Activated T-helper 2 cell treated with anti-CD3 and anti-CD28 coated beads, Interferon-gamma antibody, Interleukin-2, Interleukin-4, amounts not matched to agents 10 μg/mL and 5 μg/mL and 100 μg/mL, durations not matched to agents 14 hours and 24 hours and 36 hours (primary cell): ENCODE data around the gene ABCB10. TPM values are rescaled to one million over a fixed set of nuclear protein-coding genes. Genes with fewer than 3 reads are reported as not detected.
A peak's percentile ranks its signal among the peaks of the same experiment; 100 is the strongest.
"Not testable (repeated sequence)": the region's sequence is repeated elsewhere in the genome, so short reads cannot be mapped to it uniquely, and the experiment has no call there.

Experiments used
- DNase-seq: peaks from one replicate; pipeline ENCODE4 v3.0.0; 2021; ENCODE audit warnings: low spot score
- H3K27ac Mint-ChIP-seq: one replicate; pipeline ENCODE4 v1.8.0; 2021; ENCODE audit warnings: mixed read lengths
- H3K27me3 Mint-ChIP-seq: one replicate; pipeline ENCODE4 v1.8.0; 2021; ENCODE audit warnings: low read depth, mixed read lengths
- H3K36me3 Mint-ChIP-seq: one replicate; pipeline ENCODE4 v1.8.0; 2021; ENCODE audit warnings: low read depth, mixed read lengths
- H3K4me1 Mint-ChIP-seq: one replicate; pipeline ENCODE4 v1.8.0; 2021; ENCODE audit warnings: low read depth, mixed read lengths
- H3K4me3 Mint-ChIP-seq: one replicate; pipeline ENCODE4 v1.8.0; 2021; ENCODE audit warnings: low read depth, mild to moderate bottlenecking, moderate library complexity, mixed read lengths
- H3K9me3 Mint-ChIP-seq: one replicate; pipeline ENCODE4 v1.8.0; 2021; ENCODE audit warnings: mixed read lengths
- intact Hi-C: fragments of 100-400 bp; cut with micrococcal nuclease; formaldehyde crosslinking; loops from one replicate; pipeline ENCODE4 v1.15.1; 2023
- total RNA-seq: library from RNA; stranded (reverse); gene quantifications from 2 replicates; pipeline ENCODE4 v1.2.3, GENCODE V29; 2022

Gene ABCB10
- total RNA-seq: 40.1 and 42.7 TPM in 2 replicates

GRCh38 chr1:229558460-229559335 is at the start of gene ABCB10:
TSS of gene ABCB10 (minus strand) at chr1:229558707. CDS start at chr1:229558652, 55 bp downstream.
- H3K9me3 Mint-ChIP-seq: no peaks in the 10 kb centered on the region
- H3K36me3 Mint-ChIP-seq: peaks cover 21% of the 10 kb centered on the region
- H3K27ac Mint-ChIP-seq: peak within 1 kb of the TSS; percentile 80
- DNase-seq: peak; percentile 82
- peak within 1 kb of the TSS; percentile 87 for H3K4me3 Mint-ChIP-seq
- no peaks in the 10 kb centered on the region for H3K27me3 Mint-ChIP-seq
- intact Hi-C loops: loop anchor here (1.0 to 5.0 kb wide), 5 partner anchors 50 to 1084 kb away; partner anchors contain the start of genes CCSAP, COG2, NUP133 and TAF5L
- peaks cover 34% of the 10 kb centered on the region for H3K4me1 Mint-ChIP-seq

- DNase-seq: no peak
- H3K27me3 Mint-ChIP-seq: no peaks in the 10 kb centered on the region
- H3K27ac Mint-ChIP-seq: peak overlapping the region; percentile 10
- H3K36me3 Mint-ChIP-seq: peaks cover 87% of the 10 kb centered on the region
- peaks cover 4% of the 10 kb centered on the region for H3K4me1 Mint-ChIP-seq
- intact Hi-C loops: no loop called here
- no peak overlapping the region for H3K4me3 Mint-ChIP-seq
- H3K9me3 Mint-ChIP-seq: no peaks in the 10 kb centered on the region
Observed at GRCh38 chr1:229607370-229607769, 48.9 kb upstream of the ABCB10 start.

- H3K4me1 Mint-ChIP-seq: peaks cover 13% of the 10 kb centered on the region
- no peak overlapping the region for H3K4me3 Mint-ChIP-seq
- peaks cover 78% of the 10 kb centered on the region for H3K36me3 Mint-ChIP-seq
- DNase-seq: no peak
- no peak overlapping the region for H3K27ac Mint-ChIP-seq
- no peaks in the 10 kb centered on the region for H3K27me3 Mint-ChIP-seq
- intact Hi-C loops: no loop called here
- H3K9me3 Mint-ChIP-seq: no peaks in the 10 kb centered on the region
Observed at GRCh38 chr1:229603371-229604005, 45.0 kb upstream of the ABCB10 start.

GRCh38 chr1:229600229-229600628 is 41.7 kb upstream of the ABCB10 start:
- H3K4me1 Mint-ChIP-seq: peaks cover 18% of the 10 kb centered on the region
- intact Hi-C loops: no loop called here
- no peak for DNase-seq
- no peak overlapping the region for H3K4me3 Mint-ChIP-seq
- peak overlapping the region; percentile 43 for H3K27ac Mint-ChIP-seq
- H3K36me3 Mint-ChIP-seq: peaks cover 68% of the 10 kb centered on the region
- no peaks in the 10 kb centered on the region for H3K27me3 Mint-ChIP-seq
- no peaks in the 10 kb centered on the region for H3K9me3 Mint-ChIP-seq

GRCh38 chr1:229599218-229599954 is 40.9 kb upstream of the ABCB10 start:
- intact Hi-C loops: no loop called here
- H3K9me3 Mint-ChIP-seq: no peaks in the 10 kb centered on the region
- H3K27ac Mint-ChIP-seq: no peak overlapping the region
- H3K4me1 Mint-ChIP-seq: peaks cover 18% of the 10 kb centered on the region
- DNase-seq: no peak
- H3K4me3 Mint-ChIP-seq: no peak overlapping the region
- no peaks in the 10 kb centered on the region for H3K27me3 Mint-ChIP-seq
- peaks cover 68% of the 10 kb centered on the region for H3K36me3 Mint-ChIP-seq

- Mint-ChIP-seq H3K4me3 (no peak overlapping the region), H3K36me3 (peaks cover 75% of the 10 kb centered on the region), H3K4me1 (peaks cover 18% of the 10 kb centered on the region), H3K9me3 (no peaks in the 10 kb centered on the region), H3K27ac (peak overlapping the region; percentile 58), H3K27me3 (no peaks in the 10 kb centered on the region)
- intact Hi-C loops: no loop called here
- no peak for DNase-seq
Observed at GRCh38 chr1:229597877-229598276, 39.4 kb upstream of the ABCB10 start.

- Mint-ChIP-seq H3K27me3 (no peaks in the 10 kb centered on the region), H3K9me3 (no peaks in the 10 kb centered on the region), H3K36me3 (peaks cover 71% of the 10 kb centered on the region), H3K4me3 (no peak overlapping the region), H3K4me1 (peaks cover 18% of the 10 kb centered on the region), H3K27ac (peak overlapping the region; percentile 30)
- DNase-seq: no peak
- intact Hi-C loops: no loop called here
Observed at GRCh38 chr1:229596925-229597699, 38.6 kb upstream of the ABCB10 start.

GRCh38 chr1:229595876-229596275 is 37.4 kb upstream of the ABCB10 start:
- H3K27ac Mint-ChIP-seq, H3K9me3 Mint-ChIP-seq: not testable (repeated sequence)
- H3K36me3 Mint-ChIP-seq: peaks cover 62% of the 10 kb centered on the region

GRCh38 chr1:229594227-229595008 is 35.9 kb upstream of the ABCB10 start:
- H3K36me3 Mint-ChIP-seq: peaks cover 51% of the 10 kb centered on the region
- H3K27me3 Mint-ChIP-seq: no peaks in the 10 kb centered on the region
- intact Hi-C loops: no loop called here
- no peak for DNase-seq
- H3K9me3 Mint-ChIP-seq: no peaks in the 10 kb centered on the region
- H3K4me3 Mint-ChIP-seq: no peak overlapping the region
- no peak overlapping the region for H3K27ac Mint-ChIP-seq
- H3K4me1 Mint-ChIP-seq: peaks cover 11% of the 10 kb centered on the region

More at GRCh38 chr1:229595876-229596275, 37.4 kb upstream of the ABCB10 start:
- H3K27me3 Mint-ChIP-seq, DNase-seq, intact Hi-C loops, H3K4me3 Mint-ChIP-seq: not testable (repeated sequence)
- H3K4me1 Mint-ChIP-seq: peaks cover 15% of the 10 kb centered on the region

GRCh38 chr1:229593800-229594199 is 35.3 kb upstream of the ABCB10 start:
- Mint-ChIP-seq H3K27ac (no peak overlapping the region), H3K9me3 (no peaks in the 10 kb centered on the region), H3K36me3 (peaks cover 49% of the 10 kb centered on the region), H3K4me3 (no peak overlapping the region), H3K4me1 (peaks cover 9% of the 10 kb centered on the region), H3K27me3 (no peaks in the 10 kb centered on the region)
- intact Hi-C loops: no loop called here
- no peak for DNase-seq

GRCh38 chr1:229590119-229590518 is 31.6 kb upstream of the ABCB10 start:
- Mint-ChIP-seq H3K27me3 (no peaks in the 10 kb centered on the region), H3K27ac (no peak overlapping the region), H3K4me1 (peaks cover 1% of the 10 kb centered on the region), H3K4me3 (no peak overlapping the region), H3K9me3 (no peaks in the 10 kb centered on the region), H3K36me3 (peaks cover 27% of the 10 kb centered on the region)
- no peak for DNase-seq
- intact Hi-C loops: no loop called here
